HG02642 (cell line): Measurements from ENCODE around the gene PIP4K2C.
A peak's percentile ranks its signal among the peaks of the same experiment; 100 is the strongest.
"Not testable (repeated sequence)": the region's sequence is repeated elsewhere in the genome, so short reads cannot be mapped to it uniquely, and the experiment has no call there.

Experiments
- ATAC-seq: cut with Tn5 transposase; IDR thresholded peaks from one replicate; pipeline ENCODE4 v1.9.1; 2021; ENCODE audit warnings: mild to moderate bottlenecking; ENCODE audit not compliant: unreplicated experiment, poor library complexity

The PIP4K2C gene

GRCh38 chr12:57630891-57631433 lies 40.0 kb downstream of the PIP4K2C start:
- no peak for ATAC-seq

GRCh38 chr12:57631566-57632072 lies 40.6 kb downstream of the PIP4K2C start:
- ATAC-seq, result no peak

GRCh38 chr12:57632073-57632957 lies 41.3 kb downstream of the PIP4K2C start:
- ATAC-seq, result peak; percentile 16

- peak; percentile 90 for ATAC-seq
Observed at GRCh38 chr12:57632958-57633840, 42.2 kb downstream of the PIP4K2C start, which contains the start of gene B4GALNT1. B4GALNT1 (minus strand) TSS chr12:57633201; CDS start chr12:57632132, 1,069 bp downstream.

GRCh38 chr12:57636731-57637130 lies 45.7 kb downstream of the PIP4K2C start:
- ATAC-seq, result not testable (repeated sequence)

- ATAC-seq, result no peak
Observed at GRCh38 chr12:57637364-57637763, 46.4 kb downstream of the PIP4K2C start.

- no peak for ATAC-seq
Observed at GRCh38 chr12:57638096-57638495, 47.1 kb downstream of the PIP4K2C start.

- ATAC-seq, result no peak
Observed at GRCh38 chr12:57640175-57641042, 49.4 kb downstream of the PIP4K2C start.

GRCh38 chr12:57641699-57642442 lies 50.9 kb downstream of the PIP4K2C start:
- ATAC-seq, result no peak

- ATAC-seq, result not testable (repeated sequence)
Observed at GRCh38 chr12:57645990-57646658, 55.1 kb downstream of the PIP4K2C start.

- ATAC-seq, result not testable (repeated sequence)
Observed at GRCh38 chr12:57646659-57647049, 55.7 kb downstream of the PIP4K2C start.
